Psoas muscle (tissue), 8 donors: ENCODE measurements around the gene TBC1D14. TPM values are rescaled to one million over a fixed set of nuclear protein-coding genes. Genes with fewer than 3 reads are reported as not detected.
A peak's percentile ranks its signal among the peaks of the same experiment; 100 is the strongest.

Source experiments
- ATAC-seq, 4 donors: fragments of 200-7000 bp; cut with Tn5 transposase; one replicate each; pipeline ENCODE4 v1.9.1; 2020; ENCODE audit warnings: moderate library complexity in 3 of 4, mild to moderate bottlenecking in 2 of 4
- DNase-seq, 2 donors: peaks; one replicate each; pipeline ENCODE4 v3.0.0-alpha.2; 2020
- H3K27ac ChIP-seq: fragments of 200-600 bp; one replicate; pipeline ENCODE4 v1.8.0; 2022
- H3K27me3 ChIP-seq, 3 donors: fragments of 200-600 bp in 1 of 3; one replicate each; pipeline versions ENCODE4 v1.6.1 to v1.8.0; 2013 to 2022; ENCODE audit warnings: low read length in 2 of 3, mild to moderate bottlenecking in 2 of 3, moderate library complexity in 1 of 3; ENCODE audit not compliant: insufficient read depth in 3 of 3
- H3K36me3 ChIP-seq, 2 donors: fragments of 200-600 bp in 1 of 2; one replicate each; pipeline versions ENCODE4 v1.6.1 to v1.8.0; 2013 to 2022; ENCODE audit warnings: low read depth in 1 of 2, mild to moderate bottlenecking in 1 of 2, moderate library complexity in 1 of 2; ENCODE audit not compliant: insufficient read depth in 1 of 2
- H3K4me1 ChIP-seq: fragments of 200-600 bp; one replicate; pipeline ENCODE4 v1.8.0; 2022
- H3K4me3 ChIP-seq: fragments of 200-600 bp; one replicate; pipeline ENCODE4 v1.8.0; 2022; ENCODE audit warnings: mild to moderate bottlenecking
- H3K9me3 ChIP-seq: fragments of 200-600 bp; one replicate; pipeline ENCODE4 v1.8.0; 2022
- CTCF ChIP-seq: fragments of 200-600 bp; IDR thresholded peaks from one replicate; pipeline ENCODE4 v1.8.0; 2022; ENCODE audit warnings: antibody characterized with exemption
- WGBS, 3 donors: extraction: QIAGEN DNeasy Blood & Tissue Kit; methylation state at CpG; one replicate each; pipeline versions ENCODE4 v1.1.6 to v1.1.7; 2013; 5-methylcytosine and 5-hydroxymethylcytosine counted together
- intact Hi-C, 2 donors: fragments of 100-400 bp; cut with DNase I; formaldehyde crosslinking; loops; one replicate each; pipeline versions ENCODE4 v1.11.0 to v1.14.2; 2022
- polyA plus RNA-seq, 3 donors: library from polyadenylated mRNA; stranded (reverse); fragments of 200-250 nt; gene quantifications; one replicate each; pipeline ENCODE4 v1.2.3, GENCODE V29; 2013
- total RNA-seq, 4 donors: library from RNA; stranded (reverse); fragmentation: NEBNext Ultra II Directional in 2 of 4; extraction: Animal tissue kit (Norgen Biotek cat#: 25700) in 2 of 4; gene quantifications; one replicate each; pipeline versions ENCODE4 v1.2.1 to v1.2.4, GENCODE V29; 2021 to 2023
- donor health status: healthy with polysubstance abuse.
- donor health status: DM: no; HTN: no; CAD: no; lungs with moderate emphysema.
- donor health status: Bipolar disorder and iron deficiency.
- donor health status: healthy.
- donor health status: DM: yes; HTN: yes; CAD: no.
- donor health status: DM: no; HTN: no; CAD: no.
- donor health status: DM: no; HTN: no; CAD: no.
- donor health status: DM: yes; HTN: yes; CAD: no.

TBC1D14 gene
- total and polyA plus RNA-seq, 7 donors, result 14.7 to 45.5 (median 33.1) TPM

GRCh38 chr4:6935965-6936364, 26.3 kb downstream of the TBC1D14 start:
- no peak overlapping the region for H3K27ac ChIP-seq
- DNase-seq, result no peak
- H3K36me3 ChIP-seq, result no peaks in the 10 kb centered on the region
- intact Hi-C loops, result no loop called here
- H3K9me3 ChIP-seq, result no peaks in the 10 kb centered on the region
- TF ChIP-seq CTCF, result no peak
- H3K4me1 ChIP-seq, result peaks cover 6% of the 10 kb centered on the region
- no peak overlapping the region for H3K4me3 ChIP-seq
- 68 to 92% (median 75%) methylated on average over 4 of the region's 4 CpGs for WGBS, 3 donors
- H3K27me3 ChIP-seq, result no peaks in the 10 kb centered on the region
- no peak for ATAC-seq

- ATAC-seq (no peak), DNase-seq (no peak)
- Histone ChIP-seq H3K27me3 (no peaks in the 10 kb centered on the region), H3K27ac (no peak overlapping the region), H3K4me3 (no peak overlapping the region), H3K36me3 (no peaks in the 10 kb centered on the region), H3K4me1 (peaks cover 4% of the 10 kb centered on the region), H3K9me3 (no peaks in the 10 kb centered on the region)
- intact Hi-C loops, result no loop called here
- TF ChIP-seq CTCF, result no peak
- WGBS, 3 donors, result 84 to 96% (median 91%) methylated on average over 6 of the region's 6 CpGs
These were observed 27.6 kb downstream of the TBC1D14 start for GRCh38 chr4:6937201-6937600.

GRCh38 chr4:6937754-6938153, 28.1 kb downstream of the TBC1D14 start:
- Histone ChIP-seq H3K4me3 (no peak overlapping the region), H3K27me3 (no peaks in the 10 kb centered on the region), H3K27ac (no peak overlapping the region), H3K4me1 (peaks cover 8% of the 10 kb centered on the region), H3K9me3 (no peaks in the 10 kb centered on the region), H3K36me3 (no peaks in the 10 kb centered on the region)
- ATAC-seq (no peak), DNase-seq (peak in 1 of 2 donors; percentile 31)
- intact Hi-C loops, result no loop called here
- WGBS, 3 donors, result 67 to 77% (median 70%) methylated on average over 17 of the region's 17 CpGs
- no peak for TF ChIP-seq CTCF

- H3K4me1 ChIP-seq, result peaks cover 10% of the 10 kb centered on the region
- no peak overlapping the region for H3K27ac ChIP-seq
- no peaks in the 10 kb centered on the region for H3K36me3 ChIP-seq
- ATAC-seq, result peak in 3 of 4 donors; percentile 22 to 33 (median 32)
- no peaks in the 10 kb centered on the region for H3K27me3 ChIP-seq
- DNase-seq, result peak in 1 of 2 donors; percentile 75
- no peak for TF ChIP-seq CTCF
- H3K4me3 ChIP-seq, result no peak overlapping the region
- intact Hi-C loops, result no loop called here
- no peaks in the 10 kb centered on the region for H3K9me3 ChIP-seq
- WGBS, 3 donors, result 59 to 75% (median 61%) methylated on average over 5 to 7 of the region's 7 CpGs
These were observed 28.6 kb downstream of the TBC1D14 start for GRCh38 chr4:6938237-6938636.

GRCh38 chr4:6938647-6939271, 29.1 kb downstream of the TBC1D14 start:
- no peak for TF ChIP-seq CTCF
- DNase-seq (peak in 1 of 2 donors; percentile 72), ATAC-seq (no peak)
- Histone ChIP-seq H3K27me3 (no peaks in the 10 kb centered on the region), H3K36me3 (no peaks in the 10 kb centered on the region), H3K4me1 (peaks cover 15% of the 10 kb centered on the region), H3K9me3 (no peaks in the 10 kb centered on the region), H3K27ac (no peak overlapping the region), H3K4me3 (no peak overlapping the region)
- intact Hi-C loops, result no loop called here
- WGBS, 3 donors, result 72 to 77% (median 74%) methylated on average over 20 of the region's 20 CpGs
